Activated effector memory CD4-positive, alpha-beta T cell treated with Interleukin-2 at 50 U/mL for 16 hours (primary cell): ENCODE data around the gene GABRG3.
"Not testable (repeated sequence)": the region's sequence is repeated elsewhere in the genome, so short reads cannot be mapped to it uniquely, and the experiment has no call there.

Experiments
- DNase-seq: peaks from one replicate; pipeline ENCODE4 v3.0.0-alpha.2; 2020

Gene GABRG3

GRCh38 chr15:27003003-27003402 is 32.0 kb downstream of the GABRG3 start:
- not testable (repeated sequence) for DNase-seq

- DNase-seq: not testable (repeated sequence)
Observed at GRCh38 chr15:27004226-27004625, 33.2 kb downstream of the GABRG3 start.

DNA sequence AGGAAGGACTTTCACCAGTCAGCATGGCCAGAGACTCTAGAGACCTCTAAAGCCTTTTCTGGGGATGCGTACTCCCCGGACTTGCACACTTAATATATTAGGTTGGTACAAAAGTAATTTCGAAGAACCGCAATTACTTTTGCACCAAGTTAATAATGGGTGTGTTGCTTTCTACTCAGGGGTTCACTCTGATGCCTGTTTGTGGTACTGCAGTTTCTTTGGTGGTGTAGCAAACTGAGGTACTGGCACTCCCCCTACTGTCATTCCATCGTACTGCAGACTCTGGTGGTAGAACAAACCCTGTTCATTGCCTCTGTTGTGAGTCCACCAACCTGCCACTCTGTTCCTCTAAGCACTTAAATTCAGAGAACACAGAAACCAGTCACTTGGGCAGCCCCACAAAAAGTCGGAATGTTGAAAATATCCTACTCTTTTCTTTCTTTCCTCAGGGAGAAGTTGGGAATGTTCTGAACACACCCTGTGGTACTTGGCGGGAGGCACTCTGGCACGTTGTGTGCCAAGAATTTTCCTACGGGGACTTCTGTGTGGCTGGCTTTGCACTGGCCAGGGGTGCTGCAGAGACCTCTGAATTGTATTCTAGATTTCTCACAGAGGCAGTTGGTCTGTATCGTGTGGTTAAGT is 46.3 kb downstream of the GABRG3 start:
- DNase-seq: no peak

DNA sequence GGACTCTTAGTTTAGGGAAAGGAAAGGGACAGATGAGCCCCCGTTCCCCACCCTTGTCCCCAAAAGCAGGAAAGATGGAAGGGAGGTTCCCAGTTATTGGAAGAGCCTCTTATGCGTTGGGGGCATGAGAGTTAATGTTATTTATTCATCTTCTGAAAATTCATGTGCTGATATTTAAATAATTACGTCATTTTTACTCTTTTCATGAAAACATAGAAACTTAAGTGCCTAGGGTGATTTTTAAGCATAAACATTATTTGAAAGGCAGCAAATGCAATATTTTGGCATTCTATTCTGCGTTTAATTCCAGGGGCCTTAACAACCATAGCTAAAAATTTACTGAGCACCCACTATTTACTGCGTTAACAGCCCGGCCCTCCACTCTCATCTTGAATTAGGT is 48.7 kb downstream of the GABRG3 start:
- DNase-seq: no peak

DNA sequence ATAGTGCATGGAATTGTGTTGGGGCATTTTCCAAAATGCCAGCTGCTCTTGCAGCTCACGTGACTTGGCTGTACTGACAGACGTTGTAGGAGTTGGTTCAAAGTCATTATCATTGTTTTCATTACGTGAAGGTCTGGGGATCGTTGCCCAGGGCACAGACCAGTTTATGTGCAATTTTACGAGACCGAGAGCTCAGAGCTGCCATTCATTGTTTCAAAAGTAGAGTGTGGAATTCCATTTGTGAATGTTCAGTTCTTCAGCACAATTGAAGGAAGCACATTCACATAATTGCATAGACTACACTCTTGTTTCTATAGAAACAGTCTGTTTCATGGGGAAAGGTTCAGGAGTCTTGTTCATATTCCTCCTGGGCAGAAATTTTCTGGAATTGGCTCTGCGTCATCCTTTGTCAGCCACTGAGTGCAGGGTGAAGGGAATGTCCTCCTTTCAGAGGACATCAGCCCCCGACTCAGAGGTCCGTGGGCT is 54.5 kb downstream of the GABRG3 start:
- no peak for DNase-seq

GRCh38 chr15:27027229-27027628 is 56.2 kb downstream of the GABRG3 start:
- DNase-seq: no peak

- no peak for DNase-seq
Observed at GRCh38 chr15:27028858-27029477, 58.0 kb downstream of the GABRG3 start.

GRCh38 chr15:27036210-27036609 is 65.2 kb downstream of the GABRG3 start:
- no peak for DNase-seq

DNA sequence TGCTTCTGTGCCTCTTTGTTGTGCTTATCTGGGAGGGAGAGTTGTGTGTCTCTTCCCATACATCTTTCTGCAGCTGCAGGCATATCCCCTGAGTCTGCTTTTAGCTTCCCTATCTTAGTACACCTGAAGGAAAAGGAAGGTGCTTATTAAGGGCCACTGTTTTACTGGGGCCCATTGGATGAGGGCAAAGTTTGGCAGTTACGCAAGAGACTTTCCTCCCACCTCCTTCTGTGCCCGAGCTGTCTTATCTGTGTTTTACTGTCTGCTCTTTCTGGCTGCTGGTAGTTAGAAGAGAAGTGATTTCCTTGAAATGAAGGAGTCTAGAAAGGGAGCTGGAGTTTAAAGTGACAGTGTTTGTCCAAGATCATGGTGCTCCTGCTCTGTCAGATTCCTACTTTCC is 66.5 kb downstream of the GABRG3 start:
- DNase-seq: no peak

DNA sequence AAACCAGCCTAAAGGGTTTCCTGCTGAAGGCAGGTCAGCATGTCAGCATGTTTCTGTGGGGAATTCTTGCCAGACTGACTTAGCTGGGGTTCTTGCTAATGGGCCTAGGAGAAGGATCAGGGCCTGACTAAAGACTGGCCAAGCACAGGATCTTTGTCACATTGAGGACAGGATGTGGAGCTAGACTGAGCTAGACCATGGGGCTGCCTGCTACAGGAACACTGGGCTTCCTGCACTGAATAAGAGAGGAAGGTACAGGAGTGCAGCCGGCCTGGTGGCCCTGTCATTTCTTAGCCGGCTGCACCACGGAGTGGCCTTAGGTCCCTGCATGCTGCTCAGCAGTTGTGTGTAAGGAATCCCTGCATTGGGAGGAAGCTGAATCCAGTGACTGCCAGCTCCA is 68.2 kb downstream of the GABRG3 start:
- no peak for DNase-seq

DNA sequence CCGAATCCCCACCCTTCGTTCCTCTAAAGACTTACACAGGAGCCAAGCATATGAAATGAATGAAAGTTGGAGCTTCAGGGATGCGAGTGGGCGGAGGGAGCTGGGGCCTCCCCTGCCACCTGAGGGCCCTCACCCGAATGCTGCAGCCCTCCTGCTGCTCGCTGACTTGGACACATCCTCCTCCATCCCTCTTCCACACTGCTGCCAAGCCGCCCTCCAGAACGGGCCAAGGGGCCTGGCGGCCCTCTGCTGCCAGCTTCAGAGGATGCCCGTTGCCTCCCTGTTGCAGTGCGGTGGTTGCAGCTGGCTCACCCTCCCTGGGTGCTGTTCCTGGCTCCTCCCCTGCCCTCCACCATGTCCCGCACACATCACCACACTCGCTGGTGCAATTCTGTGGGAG is 71.2 kb downstream of the GABRG3 start:
- no peak for DNase-seq

- DNase-seq: no peak
Observed at GRCh38 chr15:27042646-27043045, 71.7 kb downstream of the GABRG3 start.

DNA sequence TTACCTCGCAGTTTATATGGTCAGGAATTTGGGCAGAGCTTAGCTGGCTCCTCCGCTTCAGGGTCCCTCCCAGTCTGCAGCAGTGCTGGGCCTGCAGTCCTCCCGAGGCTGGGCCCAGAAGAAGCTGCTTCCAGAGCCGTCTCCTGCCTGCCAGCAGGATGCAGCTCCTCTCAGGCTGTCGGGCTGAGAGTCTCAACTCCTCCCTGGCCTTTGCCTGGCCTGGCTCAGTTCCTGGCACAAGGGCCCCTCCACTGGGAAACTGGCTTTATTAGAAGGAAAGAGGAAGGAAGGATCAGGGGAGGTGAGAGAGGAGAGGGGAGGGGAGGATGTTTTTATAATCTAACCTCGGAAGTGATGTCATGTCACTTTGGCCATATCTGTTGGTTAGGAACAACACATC is 72.8 kb downstream of the GABRG3 start:
- no peak for DNase-seq

DNA sequence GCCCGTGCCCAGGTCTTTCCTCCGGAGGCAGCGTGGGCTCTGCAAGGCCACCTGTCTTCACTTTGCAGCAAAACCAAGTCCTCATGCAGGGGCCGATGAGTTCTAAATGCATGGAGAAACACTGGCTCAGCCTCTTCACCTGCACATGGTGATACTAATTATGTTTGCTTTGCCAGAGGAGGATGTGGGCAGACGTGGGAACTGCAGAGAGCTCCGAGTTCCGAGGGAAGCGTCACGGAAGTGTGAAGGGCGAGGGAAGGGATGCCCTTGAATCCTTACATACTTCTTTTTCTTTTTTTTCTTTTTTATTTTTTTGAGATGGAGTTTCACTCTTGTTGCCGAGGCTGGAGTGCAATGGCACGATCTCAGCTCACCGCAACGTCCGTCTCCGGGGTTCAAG is 74.8 kb downstream of the GABRG3 start:
- DNase-seq: no peak

GRCh38 chr15:27046880-27047279 is 75.9 kb downstream of the GABRG3 start:
- no peak for DNase-seq

GRCh38 chr15:27050163-27050562 is 79.2 kb downstream of the GABRG3 start:
- DNase-seq: no peak

DNA sequence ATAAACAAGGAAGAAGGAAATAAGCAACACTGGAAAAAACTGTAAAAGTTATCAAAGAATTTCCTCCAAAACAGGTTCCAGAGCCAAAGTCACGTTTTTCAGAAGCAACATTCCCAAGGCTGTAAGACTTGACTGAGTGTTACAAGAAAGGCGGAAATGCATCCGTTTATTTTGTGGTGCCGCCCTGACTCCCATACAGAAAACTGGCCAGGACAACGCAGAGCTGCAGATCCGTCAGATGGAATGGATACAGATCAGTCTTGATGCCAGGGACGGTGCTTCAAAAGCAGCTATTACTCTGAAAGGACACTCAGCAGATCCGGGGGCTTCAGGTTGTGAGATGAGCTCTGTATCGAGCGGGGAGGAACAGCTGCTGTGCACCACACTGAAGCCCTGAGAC is 83.4 kb downstream of the GABRG3 start:
- no peak for DNase-seq

DNA sequence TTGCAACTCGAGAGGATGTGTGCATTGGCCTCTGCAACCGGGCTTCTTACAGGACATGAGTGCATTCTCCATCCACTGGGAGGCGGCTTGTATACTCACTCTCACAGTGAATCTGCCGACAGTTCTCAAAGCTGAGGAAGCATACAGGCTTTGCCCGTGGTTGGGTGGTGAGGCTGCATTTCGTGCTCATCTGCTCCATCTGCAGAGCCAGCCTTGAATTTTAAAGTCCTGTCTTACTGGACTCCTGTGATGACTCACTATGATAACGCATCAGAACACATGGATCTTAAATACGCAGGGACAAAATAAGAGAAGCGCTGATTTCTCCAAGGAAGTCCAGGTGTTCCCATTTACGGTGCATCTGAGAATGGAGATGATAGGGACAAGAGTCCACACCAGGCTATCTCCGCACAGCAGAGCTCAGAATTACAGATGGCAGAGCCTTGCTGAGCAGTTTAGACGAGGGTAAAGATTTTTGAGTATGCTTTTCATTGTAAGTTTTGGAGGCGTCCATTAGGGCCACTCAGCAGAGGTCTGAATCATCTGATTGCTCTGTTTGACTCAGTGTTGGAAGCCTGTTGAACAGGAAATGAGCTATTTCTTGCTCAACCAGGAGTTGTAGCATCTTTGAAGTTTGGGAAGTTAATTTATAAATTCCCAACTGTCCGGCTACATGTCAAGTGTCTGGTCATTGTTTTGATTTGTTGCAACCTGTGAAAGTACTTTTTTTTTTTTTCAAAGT is 87.1 kb downstream of the GABRG3 start:
- no peak for DNase-seq

GRCh38 chr15:27058939-27059338 is 88.0 kb downstream of the GABRG3 start:
- DNase-seq: no peak

GRCh38 chr15:27059610-27060202 is 88.7 kb downstream of the GABRG3 start:
- DNase-seq: no peak

DNA sequence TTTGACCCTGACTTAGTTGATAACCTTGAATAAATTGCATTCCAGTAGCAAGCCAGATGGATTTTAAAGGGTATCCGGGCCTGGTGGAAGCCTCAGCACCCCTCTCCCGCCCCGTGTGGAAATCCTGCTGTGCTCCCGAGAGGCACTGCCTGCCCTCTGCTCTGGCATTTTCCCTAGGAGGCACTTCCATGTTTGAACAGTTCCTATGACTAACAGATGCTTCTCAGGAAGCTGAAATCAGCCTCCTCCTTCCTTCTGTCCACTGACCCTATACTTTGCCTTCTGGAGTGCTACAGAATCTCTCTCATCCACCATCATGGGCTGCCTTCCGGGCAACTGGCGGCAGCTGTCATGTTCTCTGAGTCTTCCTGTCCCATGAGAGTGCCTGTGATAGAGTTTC is 90.8 kb downstream of the GABRG3 start:
- no peak for DNase-seq

GRCh38 chr15:27062951-27063350 is 92.0 kb downstream of the GABRG3 start:
- DNase-seq: no peak

DNA sequence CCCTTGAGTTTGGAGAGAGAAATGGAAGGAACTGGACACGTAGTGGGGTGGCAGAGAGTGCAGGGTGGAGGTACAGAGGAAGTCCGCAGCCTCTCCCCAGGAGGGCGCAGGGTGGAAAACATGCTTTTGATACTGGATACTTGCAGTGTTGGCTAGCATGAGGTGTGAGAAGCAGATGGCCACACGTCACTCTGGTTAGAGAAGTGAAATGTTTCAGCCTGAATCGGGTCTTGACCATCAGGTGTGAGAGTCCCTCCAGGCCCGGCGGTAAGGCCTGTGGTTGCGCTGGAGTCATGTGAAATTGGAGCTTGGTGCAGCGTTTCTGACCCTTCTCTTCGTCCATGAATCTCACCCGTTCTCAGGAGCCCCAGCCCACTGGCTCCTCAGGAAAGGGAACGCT is 93.1 kb downstream of the GABRG3 start:
- DNase-seq: no peak

GRCh38 chr15:27065151-27065550 is 94.2 kb downstream of the GABRG3 start:
- DNase-seq: no peak
